GM19397 (cell line): ENCODE measurements around the gene APOA1.

Source experiments
- ATAC-seq: cut with Tn5 transposase; IDR thresholded peaks from one replicate; pipeline ENCODE4 v1.9.1; 2021; ENCODE audit warnings: mild to moderate bottlenecking, moderate library complexity; ENCODE audit not compliant: unreplicated experiment

Gene APOA1

DNA sequence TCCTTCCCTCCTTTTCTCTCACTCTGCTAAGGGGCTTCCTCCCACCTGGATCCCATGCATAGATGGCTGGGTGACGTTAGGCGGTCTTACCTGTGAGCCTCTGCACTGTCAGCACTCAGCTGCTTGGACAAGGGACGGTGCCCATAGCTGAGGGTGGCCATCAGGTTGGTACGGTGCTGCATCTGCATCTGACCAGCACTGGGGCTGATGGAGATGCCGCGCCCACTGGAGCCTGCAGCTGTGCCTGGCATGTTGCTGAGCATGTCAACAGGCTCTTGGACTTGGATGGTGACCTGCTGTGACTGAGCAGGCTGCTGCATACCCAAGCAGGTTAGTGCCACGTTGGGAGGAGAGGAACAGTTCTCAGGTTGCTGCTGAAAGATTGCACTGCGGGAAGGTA, 21.8 kb upstream of the APOA1 start:
- ATAC-seq, result no peak

GRCh38 chr11:116857936-116858335, 20.5 kb upstream of the APOA1 start:
- ATAC-seq, result no peak

DNA sequence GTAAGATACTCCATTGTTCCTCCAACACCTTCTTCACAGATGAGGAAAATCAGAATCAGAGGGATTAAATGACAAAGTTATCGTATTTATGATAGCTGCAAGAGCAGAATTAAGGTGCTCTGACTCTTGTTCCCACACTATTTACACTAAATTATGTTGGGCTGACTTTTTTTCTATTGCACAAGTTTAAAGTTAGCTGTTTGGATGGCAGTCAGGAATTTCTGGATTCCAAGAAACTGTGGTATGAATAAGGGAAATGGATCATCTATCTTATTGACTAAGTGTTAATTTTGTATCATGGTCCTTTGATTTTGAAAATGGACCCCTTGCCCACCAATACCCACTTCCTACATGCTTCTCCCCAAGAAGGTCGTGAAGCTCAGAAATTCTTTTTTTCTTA, 19.9 kb upstream of the APOA1 start:
- no peak for ATAC-seq

- no peak for ATAC-seq
Measured at GRCh38 chr11:116856423-116856822, 19.0 kb upstream of the APOA1 start.

DNA sequence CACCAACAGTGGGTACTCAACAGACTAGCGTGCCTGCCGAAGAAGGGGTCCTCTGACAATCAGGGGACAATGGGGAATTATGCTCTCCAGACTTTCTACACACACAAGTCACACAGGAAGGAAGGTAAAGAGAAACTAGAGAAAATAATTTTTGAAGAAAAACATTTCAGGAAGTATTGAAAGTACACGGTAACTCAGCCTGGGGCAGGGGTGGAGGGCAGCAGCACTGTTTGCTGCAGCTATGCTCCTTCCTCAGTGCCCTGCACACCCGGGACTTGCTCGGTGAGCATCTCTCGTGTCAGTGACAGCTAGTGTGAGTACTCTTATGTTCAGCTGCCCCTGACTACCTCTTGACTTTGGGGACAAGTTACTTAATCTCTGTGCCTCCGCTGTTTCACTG, 18.0 kb upstream of the APOA1 start:
- no peak for ATAC-seq

- peak; percentile 86 for ATAC-seq
Measured at GRCh38 chr11:116853461-116854073, 16.1 kb upstream of the APOA1 start.

DNA sequence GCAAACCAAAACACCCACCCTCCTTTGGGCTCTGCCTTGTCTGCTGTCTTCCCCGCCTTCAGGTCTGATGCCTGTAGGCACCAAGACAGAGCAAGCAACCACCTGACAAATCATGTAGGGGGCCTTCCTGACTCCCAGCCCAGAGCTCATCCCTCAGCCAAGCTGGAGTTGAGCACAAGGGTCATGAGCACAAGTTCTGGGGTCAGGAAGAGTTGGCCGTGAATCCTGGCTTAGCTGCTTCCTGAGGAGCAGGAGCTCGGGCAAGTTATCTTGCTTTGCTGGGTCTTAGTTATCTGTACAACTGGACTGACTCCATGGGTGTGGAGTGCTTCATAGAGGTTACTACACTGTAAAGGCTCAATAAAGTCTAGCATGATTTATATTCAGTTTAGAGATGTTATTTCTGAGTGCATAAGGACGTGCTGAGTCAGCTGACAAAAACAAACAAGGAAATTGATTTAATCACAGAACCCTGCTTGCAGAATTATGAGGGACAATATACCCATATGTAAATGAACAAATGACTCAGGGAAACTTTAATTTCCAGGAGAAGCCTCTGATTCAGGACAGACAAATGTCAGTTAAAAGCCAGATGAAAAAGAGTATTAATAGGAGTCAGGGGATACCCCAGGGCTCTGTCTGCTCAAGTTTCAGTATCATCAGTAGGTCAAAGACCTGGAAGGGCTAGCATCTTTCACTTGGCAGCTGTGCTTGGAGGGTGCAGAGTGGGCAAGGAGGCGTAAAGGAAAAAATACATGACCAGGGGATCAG, 15.0 kb upstream of the APOA1 start:
- no peak for ATAC-seq

DNA sequence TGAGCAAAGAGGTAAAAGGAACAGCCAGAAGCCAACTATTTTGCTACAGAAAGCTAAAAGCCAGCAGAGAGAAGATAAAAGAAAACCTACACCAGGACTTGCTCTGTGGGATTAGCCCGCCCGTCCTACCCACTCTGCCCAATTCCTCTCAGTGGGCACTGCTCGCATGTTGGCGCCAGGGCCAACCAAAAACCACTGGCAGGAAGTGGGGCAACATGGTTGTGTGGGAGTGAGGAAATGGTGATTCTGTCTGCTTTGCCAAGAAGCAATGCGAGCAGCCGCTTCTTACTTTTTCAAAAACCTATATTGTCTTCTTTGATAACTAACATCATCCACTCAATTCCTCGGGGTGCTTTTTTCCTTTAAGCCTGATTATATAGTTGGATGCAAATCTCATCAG, 14.2 kb upstream of the APOA1 start:
- ATAC-seq, result no peak

GRCh38 chr11:116849486-116849885, 12.1 kb upstream of the APOA1 start:
- no peak for ATAC-seq

- ATAC-seq, result no peak
Measured at GRCh38 chr11:116849060-116849459, 11.6 kb upstream of the APOA1 start.

DNA sequence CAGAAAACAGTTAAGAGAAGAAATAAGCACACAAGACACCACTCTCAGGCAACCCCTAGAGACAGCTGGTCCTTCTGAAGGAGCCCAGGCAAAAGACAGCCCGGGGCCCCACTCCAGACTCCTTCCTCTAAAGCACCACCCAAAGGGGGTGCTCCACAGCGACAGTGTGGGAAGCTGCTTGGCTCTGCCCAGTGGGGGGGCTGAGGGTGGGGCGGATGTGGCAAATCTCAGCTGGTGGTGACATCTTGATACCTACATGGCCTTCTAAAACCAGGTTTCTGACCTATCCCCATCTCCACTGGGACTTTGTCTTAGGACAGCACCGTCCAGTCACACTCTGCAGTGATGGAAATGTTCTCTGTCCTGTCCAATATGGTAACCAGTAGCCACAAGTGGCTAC, 10.2 kb upstream of the APOA1 start:
- no peak for ATAC-seq

DNA sequence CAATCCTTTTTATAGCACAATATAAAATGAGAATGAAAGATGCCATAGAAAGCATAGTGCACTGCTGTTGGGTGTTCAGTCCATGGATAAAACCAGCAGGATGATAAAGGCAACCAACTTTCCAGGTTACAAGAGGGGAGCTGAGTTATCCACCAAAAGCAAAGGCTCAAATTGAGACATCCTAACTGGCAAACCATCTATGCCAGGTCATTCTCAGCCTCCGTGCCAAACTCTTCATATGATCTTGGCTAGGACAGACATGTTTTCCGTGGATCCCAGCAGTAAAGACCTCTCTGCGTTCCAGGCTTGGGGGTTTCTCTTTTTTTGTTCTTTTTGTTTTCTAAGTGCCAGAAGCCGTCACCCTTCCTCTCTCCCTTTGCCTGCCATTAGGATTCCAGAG, 7.3 kb upstream of the APOA1 start:
- no peak for ATAC-seq

GRCh38 chr11:116843661-116844060, 6.2 kb upstream of the APOA1 start:
- ATAC-seq, result no peak

DNA sequence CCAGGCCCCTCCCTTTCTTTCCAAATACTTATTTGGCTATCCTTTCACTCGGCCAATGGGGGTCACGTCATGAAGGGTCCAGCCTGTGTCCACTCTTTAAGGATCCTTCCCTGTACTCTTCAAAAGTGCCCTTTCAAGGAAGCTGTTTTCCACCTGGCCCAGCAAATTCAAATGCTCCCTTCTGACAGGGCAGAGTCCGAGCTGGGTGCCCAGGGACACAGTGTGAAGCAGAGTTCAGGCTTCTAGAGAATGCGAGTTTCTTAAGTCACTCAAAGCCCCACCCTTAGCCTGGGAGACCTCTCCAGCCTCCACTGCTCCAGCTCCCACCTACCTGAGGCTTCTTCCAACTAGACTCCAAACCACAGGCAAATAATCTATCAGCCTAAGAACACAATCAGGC, 5.5 kb upstream of the APOA1 start:
- no peak for ATAC-seq

- ATAC-seq, result no peak
Measured at GRCh38 chr11:116842117-116842516, 4.7 kb upstream of the APOA1 start.

GRCh38 chr11:116840746-116841296, 3.4 kb upstream of the APOA1 start:
- no peak for ATAC-seq

DNA sequence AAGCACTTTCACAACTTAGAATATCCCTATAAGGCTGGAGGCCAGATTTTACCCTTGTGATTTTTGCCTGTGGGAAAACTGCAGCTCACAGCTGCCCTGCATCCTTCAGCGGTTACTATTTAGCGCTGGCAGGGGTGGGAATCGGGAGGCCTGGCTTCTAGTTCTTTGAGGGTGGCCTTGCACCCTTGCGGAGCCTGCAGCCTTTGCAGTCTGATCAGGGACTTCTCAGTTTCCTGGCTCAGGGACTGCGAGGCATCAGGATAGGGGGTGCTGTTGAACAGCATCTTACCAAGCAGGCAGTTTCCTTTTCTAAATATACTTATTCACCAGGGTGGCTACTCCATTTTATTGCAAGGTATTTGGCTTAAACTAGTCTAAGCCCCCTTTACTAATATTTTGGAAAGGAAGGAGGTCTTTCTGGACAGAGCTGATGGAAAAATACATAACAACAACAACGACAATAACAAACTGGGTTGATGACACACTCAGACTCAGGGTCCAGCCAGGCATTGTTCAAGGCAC, 2.9 kb upstream of the APOA1 start:
- no peak for ATAC-seq

- ATAC-seq, result no peak
Measured at GRCh38 chr11:116838321-116839084, 1.1 kb upstream of the APOA1 start.

GRCh38 chr11:116836632-116836991, 810 bp downstream of the APOA1 start:
- no peak for ATAC-seq

DNA sequence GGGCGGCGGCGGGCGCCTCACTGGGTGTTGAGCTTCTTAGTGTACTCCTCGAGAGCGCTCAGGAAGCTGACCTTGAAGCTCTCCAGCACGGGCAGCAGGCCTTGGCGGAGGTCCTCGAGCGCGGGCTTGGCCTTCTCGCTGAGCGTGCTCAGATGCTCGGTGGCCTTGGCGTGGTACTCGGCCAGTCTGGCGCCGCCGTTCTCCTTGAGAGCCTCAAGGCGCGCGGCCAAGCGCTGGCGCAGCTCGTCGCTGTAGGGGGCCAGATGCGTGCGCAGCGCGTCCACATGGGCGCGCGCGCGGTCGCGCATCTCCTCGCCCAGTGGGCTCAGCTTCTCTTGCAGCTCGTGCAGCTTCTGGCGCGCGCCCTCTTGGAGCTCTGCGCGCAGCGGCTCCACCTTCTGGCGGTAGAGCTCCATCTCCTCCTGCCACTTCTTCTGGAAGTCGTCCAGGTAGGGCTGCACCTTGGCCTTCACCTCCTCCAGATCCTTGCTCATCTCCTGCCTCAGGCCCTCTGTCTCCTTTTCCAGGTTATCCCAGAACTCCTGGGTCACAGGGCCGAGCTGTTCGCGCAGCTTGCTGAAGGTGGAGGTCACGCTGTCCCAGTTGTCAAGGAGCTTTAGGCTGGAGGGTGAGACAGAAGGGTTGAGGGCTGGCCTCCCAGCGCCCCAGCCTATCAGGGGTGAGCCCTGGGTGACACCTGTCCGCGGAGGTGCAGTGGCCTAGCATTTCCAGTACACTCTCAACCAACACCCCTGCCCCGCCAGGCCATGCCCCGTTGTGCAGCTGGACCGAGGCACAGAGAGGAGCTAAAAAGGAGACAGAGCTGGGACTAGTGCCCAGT, 1.4 kb downstream of the APOA1 start:
- peak; percentile 71 for ATAC-seq
